PFSK-1 (cell line): ENCODE measurements around the gene COPZ2.

Source experiments
- POLR2AphosphoS5 ChIP-seq: IDR thresholded peaks from 2 replicates; pipeline ENCODE4 v1.6.1; 2012; ENCODE audit warnings: low read depth, mild to moderate bottlenecking, control low read depth, low read length, moderate library complexity
- REST ChIP-seq, 2 experiments: IDR thresholded peaks; 2 replicates each; pipeline versions ENCODE4 v1.6.1 to v1.8.0; 2011 to 2012; ENCODE audit warnings: low read depth in 2 of 2, low read length in 2 of 2, control low read depth in 1 of 2, inconsistent platforms in 1 of 2, mild to moderate bottlenecking in 1 of 2, moderate library complexity in 1 of 2; ENCODE audit not compliant: insufficient read depth in 1 of 2

- TF ChIP-seq REST (IDR thresholded peaks at IDR 0.05; ENCODE audit: insufficient read depth in 1 of 2, low read depth in 2 of 2, low read length in 2 of 2) (no peak), POLR2AphosphoS5 (no peak)
These were observed 19.3 kb upstream of the COPZ2 start for GRCh38 chr17:48056879-48057278.
